GM12878 (cell line): ENCODE measurements around the gene GABBR2. TPM values are rescaled to one million over a fixed set of nuclear protein-coding genes. Genes with fewer than 3 reads are reported as not detected.

Source experiments
- ATAC-seq: fragments of 200-7000 bp; cut with Tn5 transposase; 3 replicates; pipeline ENCODE4 v1.9.1; 2020; ENCODE audit warnings: mild to moderate bottlenecking, moderate library complexity
- BruUV-seq: library from RNA; stranded (reverse); fragments of 400-500 nt; replicated peaks from 2 replicates; lab custom pipeline; 2021; lab: Mats Ljungman, UMichigan
- CTCF ChIA-PET: fragments of 300-600 bp; sonication (Branson Sonifier 250); formaldehyde crosslinking; extraction: SDS; loops from one replicate; lab custom pipeline; 2021; ENCODE audit warnings: inconsistent platforms; lab: Yijun Ruan, JAX
- POLR2A ChIA-PET: fragments of 350-600 bp; formaldehyde crosslinking; extraction: SDS; loops from one replicate; lab custom pipeline; 2021; ENCODE audit warnings: inconsistent platforms; lab: Charles Lee
- RAD21 ChIA-PET: fragments of 300-600 bp; sonication (Branson Sonifier 250); formaldehyde crosslinking; loops from one replicate; lab custom pipeline; 2023; ENCODE audit warnings: antibody characterized with exemption; ENCODE audit not compliant: unreplicated experiment; lab: Charles Lee
- SMC1A ChIA-PET: fragments of 300-600 bp; sonication (Branson Sonifier 250); formaldehyde crosslinking; loops from one replicate; lab custom pipeline; 2023; ENCODE audit not compliant: unreplicated experiment, uncharacterized antibody; lab: Charles Lee
- DNase-seq: peaks from one replicate; pipeline ENCODE4 v3.0.0-alpha.2; 2011; ENCODE audit warnings: low read depth, low spot score
- FAIRE-seq: peaks from 3 replicates; lab custom pipeline; 2011; peaks lifted over from hg19 to GRCh38; lab: Jason Lieb, UNC
- H2AFZ ChIP-seq: 2 replicates; pipeline ENCODE4 v1.6.0; 2011; ENCODE audit warnings: low read depth, low read length, control low read depth; ENCODE audit not compliant: control insufficient read depth
- H3K27ac ChIP-seq: 2 replicates; pipeline ENCODE4 v1.5.1; 2011; ENCODE audit warnings: control low read depth; ENCODE audit not compliant: control insufficient read depth, insufficient read depth
- H3K27me3 ChIP-seq, 2 experiments: replicated peaks in 1 of 2; 2 replicates each; pipeline versions ENCODE4 v1.6.0 to v1.6.1; 2011; ENCODE audit warnings: low read length in 1 of 2; ENCODE audit not compliant: control insufficient read depth in 2 of 2, insufficient read depth in 2 of 2
- H3K36me3 ChIP-seq, 2 experiments: 2 replicates each; pipeline ENCODE4 v1.5.1; 2011; ENCODE audit warnings: low read length in 1 of 2; ENCODE audit not compliant: control insufficient read depth in 2 of 2, insufficient read depth in 2 of 2
- H3K4me1 ChIP-seq: 2 replicates; pipeline ENCODE4 v1.6.1; 2011; ENCODE audit warnings: mild to moderate bottlenecking, low read length, moderate library complexity, mixed read lengths; ENCODE audit not compliant: control insufficient read depth, insufficient read depth
- H3K4me2 ChIP-seq: 2 replicates; pipeline ENCODE4 v1.6.0; 2011; ENCODE audit warnings: control low read depth; ENCODE audit not compliant: control insufficient read depth, insufficient read depth
- H3K4me3 ChIP-seq: fragments of 200-600 bp; sonication (generic); 2 replicates; pipeline ENCODE4 v1.5.1; 2016
- H3K79me2 ChIP-seq: 2 replicates; pipeline ENCODE4 v1.6.0; 2011; ENCODE audit warnings: low read length; ENCODE audit not compliant: control insufficient read depth, insufficient read depth
- H3K9ac ChIP-seq: 2 replicates; pipeline ENCODE4 v1.8.0; 2011; ENCODE audit warnings: low read length, control low read depth, mixed read lengths; ENCODE audit not compliant: control insufficient read depth, insufficient read depth
- H3K9me3 ChIP-seq: replicated peaks from 3 replicates; pipeline ENCODE4 v1.5.1; 2011; ENCODE audit warnings: mild to moderate bottlenecking, low read length; ENCODE audit not compliant: control insufficient read depth, insufficient read depth
- H4K20me1 ChIP-seq: 2 replicates; pipeline ENCODE4 v1.6.0; 2011; ENCODE audit not compliant: control insufficient read depth, insufficient read depth
- ETV6 ChIP-seq, 2 experiments: fragments of 450-650 bp in 1 of 2; IDR thresholded peaks in 1 of 2; conservative IDR thresholded peaks in 1 of 2; 2 replicates each; pipeline ENCODE4 v1.6.1; 2014; ENCODE audit warnings: antibody characterized with exemption in 1 of 2, borderline replicate concordance in 1 of 2, low read depth in 1 of 2, mild to moderate bottlenecking in 1 of 2, moderate library complexity in 1 of 2
- IRF4 ChIP-seq: IDR thresholded peaks from 2 replicates; pipeline ENCODE4 v1.6.1; 2011; ENCODE audit warnings: low read depth, low read length
- KDM1A ChIP-seq: fragments of 200-600 bp; sonication (generic); IDR thresholded peaks from 2 replicates; pipeline ENCODE4 v1.6.1; 2016; ENCODE audit warnings: borderline replicate concordance
- MEF2B ChIP-seq: fragments of 450-650 bp; IDR thresholded peaks from 2 replicates; pipeline ENCODE4 v1.6.1; 2018; ENCODE audit warnings: mild to moderate bottlenecking, moderate library complexity; ENCODE audit not compliant: partially characterized antibody, poor library complexity, severe bottlenecking
- PRDM15 ChIP-seq: fragments of 450-650 bp; formaldehyde crosslinking; IDR thresholded peaks from 2 replicates; pipeline ENCODE4 v1.4.0; 2020; ENCODE audit warnings: mild to moderate bottlenecking, moderate library complexity
- ZNF384 ChIP-seq: IDR thresholded peaks from 2 replicates; pipeline ENCODE4 v1.6.1; 2012; ENCODE audit warnings: low read depth, mild to moderate bottlenecking, low read length, improper control_type of control experiment, borderline replicate concordance
- WGBS: methylation state at CpG from one replicate; pipeline ENCODE4 v1.1.6; 2016; ENCODE audit warnings: low lambda C conversion rate; ENCODE audit not compliant: insufficient replicate concordance, insufficient coverage; ENCODE audit errors: missing lambda C conversion rate; 5-methylcytosine and 5-hydroxymethylcytosine counted together
- in situ Hi-C: fragments of 300-500 bp; cut with MboI; formaldehyde crosslinking; loops from 9 replicates; pipeline ENCODE4 v1.14.3; 2018; ENCODE audit warnings: mixed read lengths
- intact Hi-C: fragments of 100-400 bp; cut with micrococcal nuclease; formaldehyde crosslinking; loops from one replicate; pipeline ENCODE4 v1.14.2; 2022; ENCODE audit not compliant: unreplicated experiment
- polyA plus RNA-seq, 11 experiments: library from polyadenylated mRNA; depleted of rRNA in 4 of 11; unstranded in 6 of 11; stranded (reverse) in 5 of 11; fragments of >200 nt; fragmentation: Nextera tagmentation in 4 of 11; fragmentation: Illumina TruSeq in 1 of 11; extraction: Ambion mirVana in 4 of 11; extraction: Trizol in 1 of 11; gene quantifications; 1 replicate in 1 of 11; 2 replicates in 10 of 11; pipeline versions ENCODE4 v1.2.1 to v1.2.3, GENCODE V29; 2011 to 2016; ENCODE audit warnings: inconsistent platforms in 2 of 11, missing spikeins in 2 of 11, low read depth in 1 of 11
- total RNA-seq, 4 experiments: library from RNA; depleted of rRNA in 3 of 4; stranded (reverse); fragments of >200 nt in 3 of 4; fragmentation: Illumina TruSeq in 1 of 4; extraction: Trizol in 1 of 4; gene quantifications; 2 replicates each; pipeline versions ENCODE4 v1.2.1 to v1.2.3, GENCODE V29; 2013 to 2021

Gene GABBR2
- total and polyA plus RNA-seq, 10 of the 15 experiments (the other 5 are each of a cell fraction or from before 2014, with no cell fraction given), result 0.02 to 2.2 (median 0.06) TPM; not detected in 2

DNA sequence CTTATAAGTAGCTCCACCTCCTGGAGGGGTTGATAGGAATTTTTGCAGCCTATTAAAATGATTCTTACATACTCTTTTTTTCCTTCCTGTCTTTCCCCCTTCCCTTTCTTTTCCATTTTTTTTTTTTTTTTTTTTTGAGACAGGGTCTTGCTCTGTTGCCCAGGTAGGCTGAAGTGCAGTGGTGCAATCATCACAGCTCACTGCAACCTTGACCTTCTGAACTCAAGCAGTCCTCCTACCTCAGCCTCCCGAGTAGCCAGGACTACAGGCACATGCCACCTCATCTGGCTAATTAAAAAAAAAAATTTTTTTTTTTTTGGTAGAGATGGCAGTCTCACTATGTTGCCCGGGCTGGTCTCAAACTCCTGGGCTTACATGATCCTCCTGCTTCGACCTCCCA lies 448.9 kb downstream of the GABBR2 start:
- Histone ChIP-seq H3K4me1 (peaks cover 3% of the 10 kb centered on the region), H3K9me3 (no peaks in the 10 kb centered on the region; the same call in 2 of the 3 replicates), H3K27ac (no peak overlapping the region), H4K20me1 (no peaks in the 10 kb centered on the region), H3K4me2 (no peak overlapping the region), H3K36me3 (no peaks in the 10 kb centered on the region)
- intact Hi-C loops (loop anchor here (10.0 kb wide), 1 partner anchor 545 kb away; no protein-coding TSS in a partner anchor), in situ Hi-C loops (loop anchor here (5.0 to 10.0 kb wide), 2 partner anchors 187 to 535 kb away; no protein-coding TSS in a partner anchor)
- CTCF ChIA-PET, result interaction anchor here (0.6 to 6.5 kb wide), 9 partner anchors 52 to 448 kb away, joined by 3 to 49 read pairs (median 4); partner anchors contain the start of gene TRIM14
- POLR2A ChIA-PET, result interaction anchor here (0.7 to 1.0 kb wide), 4 partner anchors 128 to 680 kb away, joined by 3 to 8 read pairs (median 5); no protein-coding TSS in a partner anchor
- FAIRE-seq (no peak), DNase-seq (no peak), ATAC-seq (no peak)
- SMC1A ChIA-PET, result interaction anchor here (0.7 to 1.2 kb wide), 3 partner anchors 55 to 148 kb away, joined by 3 read pairs; no protein-coding TSS in a partner anchor
- 77% methylated on average over 2 of the region's 3 CpGs for WGBS
- RAD21 ChIA-PET, result interaction anchor here (0.6 to 1.5 kb wide), 4 partner anchors 54 to 170 kb away, joined by 3 to 5 read pairs (median 4); no protein-coding TSS in a partner anchor
- TF ChIP-seq ZNF384 (no peak), KDM1A (no peak), ETV6 (conservative IDR thresholded peaks at IDR 0.05 in 1 of 2, IDR thresholded peaks at IDR 0.05 in 1 of 2; ENCODE audit: borderline replicate concordance in 1 of 2, low read depth in 1 of 2) (no peak), IRF4 (no peak), MEF2B (no peak), PRDM15 (CRISPR knock-in tag) (no peak)
- TF ChIP-seq, all 136 proteins: peak for 0
- Histone ChIP-seq H3K79me2 (no peaks in the 10 kb centered on the region), H2AFZ (no peak overlapping the region), H3K9ac (no peak overlapping the region), H3K27me3 (no peaks in the 10 kb centered on the region), H3K4me3 (no peak overlapping the region)
- BruUV-seq, result no TSS peak
